OCI-LY7 (cell line): ENCODE results near the gene SHROOM2. TPM values are rescaled to one million over a fixed set of nuclear protein-coding genes. Genes with fewer than 3 reads are reported as not detected.

ENCODE experiments used
- BruUV-seq: library from RNA; stranded (reverse); fragments of 400-500 nt; replicated peaks from 2 replicates; lab custom pipeline; 2021; lab: Mats Ljungman, UMichigan
- CTCF ChIA-PET: fragments of 300-600 bp; sonication (Branson Sonifier 250); formaldehyde crosslinking; loops from one replicate; lab custom pipeline; 2022; ENCODE audit warnings: antibody characterized with exemption; ENCODE audit not compliant: unreplicated experiment; lab: Charles Lee
- POLR2A ChIA-PET: fragments of 300-600 bp; sonication (Branson Sonifier 250); formaldehyde crosslinking; loops from one replicate; lab custom pipeline; 2022; ENCODE audit warnings: antibody characterized with exemption; lab: Charles Lee
- DNase-seq: peaks from one replicate; pipeline ENCODE4 v3.0.0-alpha.2; 2015; ENCODE audit warnings: low spot score
- H2AFZ ChIP-seq: fragments of 200-600 bp; sonication (generic), shearing (Covaris generic); 2 replicates; pipeline ENCODE4 v1.6.1; 2014; ENCODE audit warnings: mild to moderate bottlenecking, antibody characterized with exemption, low read length, moderate library complexity
- H3K27ac ChIP-seq: fragments of 200-600 bp; sonication (generic); 2 replicates; pipeline ENCODE4 v1.5.1; 2014; ENCODE audit warnings: mixed run types, low read depth, mild to moderate bottlenecking, moderate library complexity, low read length, inconsistent platforms; ENCODE audit not compliant: poor library complexity, severe bottlenecking
- H3K36me3 ChIP-seq: fragments of 200-600 bp; sonication (generic); 2 replicates; pipeline ENCODE4 v1.6.1; 2014; ENCODE audit warnings: mild to moderate bottlenecking, antibody characterized with exemption, low read length, moderate library complexity, mixed read lengths; ENCODE audit not compliant: insufficient read depth
- H3K4me1 ChIP-seq: fragments of 200-600 bp; sonication (generic); 2 replicates; pipeline ENCODE4 v1.5.1; 2014; ENCODE audit warnings: mild to moderate bottlenecking, low read length; ENCODE audit not compliant: insufficient read depth, poor library complexity, severe bottlenecking
- H3K4me2 ChIP-seq: fragments of 200-600 bp; sonication (generic); 2 replicates; pipeline ENCODE4 v1.6.1; 2014; ENCODE audit warnings: mild to moderate bottlenecking, low read length
- H3K4me3 ChIP-seq: fragments of 200-600 bp; sonication (generic); 2 replicates; pipeline ENCODE4 v1.5.1; 2014; ENCODE audit warnings: mild to moderate bottlenecking, low read depth, low read length; ENCODE audit not compliant: poor library complexity, severe bottlenecking
- H3K79me2 ChIP-seq: fragments of 200-600 bp; sonication (generic); 2 replicates; pipeline ENCODE4 v1.6.1; 2016; ENCODE audit warnings: low read depth, mild to moderate bottlenecking, low read length, moderate library complexity, mixed read lengths; ENCODE audit not compliant: insufficient read depth
- H3K9me2 ChIP-seq: fragments of 200-600 bp; sonication (generic); 2 replicates; pipeline ENCODE4 v1.6.1; 2016; ENCODE audit warnings: mild to moderate bottlenecking, low read length, mixed read lengths; ENCODE audit not compliant: insufficient read depth
- H3K9me3 ChIP-seq: fragments of 200-600 bp; sonication (generic); 2 replicates; pipeline ENCODE4 v1.6.1; 2014; ENCODE audit warnings: mild to moderate bottlenecking, mixed run types, low read length, mixed read lengths
- H4K20me1 ChIP-seq: fragments of 200-600 bp; sonication (generic); 2 replicates; pipeline ENCODE4 v1.6.1; 2014; ENCODE audit warnings: mild to moderate bottlenecking, antibody characterized with exemption, low read length, moderate library complexity, mixed read lengths; ENCODE audit not compliant: insufficient read depth
- CTCF ChIP-seq: fragments of 200-600 bp; sonication (generic); conservative IDR thresholded peaks from 2 replicates; pipeline ENCODE4 v1.5.1; 2014; ENCODE audit warnings: mild to moderate bottlenecking, antibody characterized with exemption, low read length, moderate library complexity, mixed read lengths
- EZH2phosphoT487 ChIP-seq: fragments of 200-600 bp; sonication (generic); IDR thresholded peaks from 2 replicates; pipeline ENCODE4 v1.6.1; 2018; ENCODE audit warnings: low read depth, borderline replicate concordance, mild to moderate bottlenecking, mixed run types, antibody characterized with exemption, low read length, moderate library complexity, mixed read lengths
- intact Hi-C: fragments of 100-400 bp; cut with micrococcal nuclease; formaldehyde crosslinking; loops from one replicate; pipeline ENCODE4 v1.10.0; 2022; ENCODE audit not compliant: unreplicated experiment
- total RNA-seq, 2 experiments: library from RNA; depleted of rRNA in 1 of 2; stranded (reverse); fragments of >200 nt in 1 of 2; shearing (Covaris generic) in 1 of 2; gene quantifications; 2 replicates each; pipeline ENCODE4 v1.2.3, GENCODE V29; 2014 to 2022

SHROOM2 gene
- total RNA-seq, 2 experiments from 2014 or later = not detected

- DNase-seq = peak; percentile 0
- H2AFZ ChIP-seq = no peak overlapping the region
- H3K4me1 ChIP-seq = no peaks in the 10 kb centered on the region
- H3K9me2 ChIP-seq = no peaks in the 10 kb centered on the region
- H3K79me2 ChIP-seq = no peaks in the 10 kb centered on the region
- H3K27ac ChIP-seq = no peak overlapping the region
- peak; percentile 40; the same call in 1 of the 2 replicates for TF ChIP-seq CTCF
- TF ChIP-seq EZH2phosphoT487 = no peak
- intact Hi-C loops = no loop called here
- H3K9me3 ChIP-seq = no peaks in the 10 kb centered on the region
- no TSS peak for BruUV-seq
- no peak overlapping the region for H3K4me3 ChIP-seq
- no peak overlapping the region for H3K4me2 ChIP-seq
- POLR2A ChIA-PET = no interaction called here
- no peaks in the 10 kb centered on the region for H3K36me3 ChIP-seq
- H4K20me1 ChIP-seq = no peaks in the 10 kb centered on the region
- CTCF ChIA-PET = no interaction called here
Measured at GRCh38 chrX:9882669-9883446, 96.6 kb downstream of the SHROOM2 start.

- Histone ChIP-seq H3K4me1 (no peaks in the 10 kb centered on the region), H4K20me1 (no peaks in the 10 kb centered on the region), H3K9me2 (no peaks in the 10 kb centered on the region), H3K27ac (no peak overlapping the region), H3K36me3 (no peaks in the 10 kb centered on the region), H2AFZ (no peak overlapping the region), H3K4me3 (no peak overlapping the region), H3K9me3 (no peaks in the 10 kb centered on the region), H3K4me2 (no peak overlapping the region), H3K79me2 (no peaks in the 10 kb centered on the region)
- no TSS peak for BruUV-seq
- no peak for DNase-seq
- CTCF ChIA-PET = no interaction called here
- no peak for TF ChIP-seq CTCF
- POLR2A ChIA-PET = no interaction called here
- intact Hi-C loops = no loop called here
Measured at GRCh38 chrX:9884031-9884779, 98.0 kb downstream of the SHROOM2 start.

- no peak overlapping the region for H3K27ac ChIP-seq
- no peaks in the 10 kb centered on the region for H4K20me1 ChIP-seq
- H3K4me3 ChIP-seq = no peak overlapping the region
- H3K4me2 ChIP-seq = no peak overlapping the region
- POLR2A ChIA-PET = interaction anchor here (0.7 kb wide), 1 partner anchor 602 kb away, joined by 8 read pairs; no protein-coding TSS in a partner anchor
- DNase-seq = peak; percentile 44
- no peak overlapping the region for H2AFZ ChIP-seq
- TF ChIP-seq EZH2phosphoT487 = no peak
- peak; percentile 77 for TF ChIP-seq CTCF
- no peaks in the 10 kb centered on the region for H3K4me1 ChIP-seq
- no peaks in the 10 kb centered on the region for H3K9me2 ChIP-seq
- CTCF ChIA-PET = no interaction called here
- no peaks in the 10 kb centered on the region for H3K36me3 ChIP-seq
- no peaks in the 10 kb centered on the region for H3K9me3 ChIP-seq
- no TSS peak for BruUV-seq
- H3K79me2 ChIP-seq = no peaks in the 10 kb centered on the region
- intact Hi-C loops = loop anchor here (1.0 to 5.0 kb wide), 2 partner anchors 112 to 234 kb away; no protein-coding TSS in a partner anchor
Measured at GRCh38 chrX:9885150-9885549, 98.9 kb downstream of the SHROOM2 start.
